Measurements from ENCODE around the gene LMO7. TPM values are rescaled to one million over a fixed set of nuclear protein-coding genes. Genes with fewer than 3 reads are reported as not detected.
A peak's percentile ranks its signal among the peaks of the same experiment; 100 is the strongest.

LMO7 gene
- 18.4 TPM for polyA plus RNA-seq (2013, experiment 1 of 2)
- 19.0 TPM for polyA plus RNA-seq (2013, experiment 2 of 2)

- no peak within 1 kb of the TSS for H4K8ac ChIP-seq (ENCODE audit: low read depth, low read length)
- H3K56ac ChIP-seq (ENCODE audit: low read length), result peak within 1 kb of the TSS; percentile 90
- H2AK5ac ChIP-seq (ENCODE audit: low read length), result no peak within 1 kb of the TSS
- H3K27ac ChIP-seq (ENCODE audit: low read depth, low read length), result peak within 1 kb of the TSS; percentile 82
- H3K4me2 ChIP-seq (ENCODE audit: low read length), result peak within 1 kb of the TSS; percentile 75
- no peaks in the 10 kb centered on the region for H3K27me3 ChIP-seq (ENCODE audit: insufficient read depth, low read length, poor library complexity)
- H2BK5ac ChIP-seq (ENCODE audit: low read length), result no peak within 1 kb of the TSS
- peak within 1 kb of the TSS; percentile 52 for H2BK120ac ChIP-seq (ENCODE audit: low read depth, low read length)
- H3K36me3 ChIP-seq (ENCODE audit: control insufficient read depth, insufficient read depth, low read length), result no peaks in the 10 kb centered on the region
- H3K79me2 ChIP-seq (ENCODE audit: control insufficient read depth, insufficient read depth, low read length), result no peaks in the 10 kb centered on the region
- H3K4me1 ChIP-seq (ENCODE audit: control insufficient read depth, low read depth, low read length), result peaks cover 2% of the 10 kb centered on the region
- no CpG with 5 or more reads among the region's 76 CpGs for WGBS (ENCODE audit: extremely low coverage, insufficient coverage, low lambda C conversion rate)
- peak within 1 kb of the TSS; percentile 69 for H3K9ac ChIP-seq (ENCODE audit: low read length)
- H3K4ac ChIP-seq (ENCODE audit: low read depth, low read length), result peak within 1 kb of the TSS; percentile 88
- peak; percentile 89 for DNase-seq
- H3K18ac ChIP-seq (ENCODE audit: low read length), result peak within 1 kb of the TSS; percentile 12
- no peak within 1 kb of the TSS for H2BK15ac ChIP-seq (replicated peaks; ENCODE audit: low read depth)
- peak within 1 kb of the TSS; percentile 44 for H3K4me3 ChIP-seq (ENCODE audit: low read length)
- H4K5ac ChIP-seq (ENCODE audit: low read length), result no peak within 1 kb of the TSS
- H3K23ac ChIP-seq (ENCODE audit: low read length), result peak within 1 kb of the TSS; percentile 59
- H3K79me1 ChIP-seq (ENCODE audit: low read length), result no peaks in the 10 kb centered on the region
Observed at GRCh38 chr13:75635828-75636435, at the start of gene LMO7. Gene LMO7 (plus strand): TSS chr13:75636330. CDS start chr13:75636658, 328 bp downstream.

GRCh38 chr13:75587679-75588078, 48.5 kb upstream of the LMO7 start:
- Histone ChIP-seq H3K36me3 (ENCODE audit: control insufficient read depth, insufficient read depth, low read length) (no peaks in the 10 kb centered on the region), H3K4me3 (ENCODE audit: low read length) (no peak overlapping the region), H3K27ac (ENCODE audit: low read depth, low read length) (no peak overlapping the region), H3K27me3 (ENCODE audit: insufficient read depth, low read length, poor library complexity) (no peaks in the 10 kb centered on the region), H4K5ac (ENCODE audit: low read length) (no peak overlapping the region), H3K79me1 (ENCODE audit: low read length) (no peaks in the 10 kb centered on the region), H3K23ac (ENCODE audit: low read length) (no peak overlapping the region), H3K9ac (ENCODE audit: low read length) (no peak overlapping the region), H3K4me2 (ENCODE audit: low read length) (no peak overlapping the region), H4K8ac (ENCODE audit: low read depth, low read length) (no peak overlapping the region), H3K18ac (ENCODE audit: low read length) (no peak overlapping the region), H2BK120ac (ENCODE audit: low read depth, low read length) (no peak overlapping the region), H3K79me2 (ENCODE audit: control insufficient read depth, insufficient read depth, low read length) (no peaks in the 10 kb centered on the region), H2BK5ac (ENCODE audit: low read length) (no peak overlapping the region), H3K4me1 (ENCODE audit: control insufficient read depth, low read depth, low read length) (no peaks in the 10 kb centered on the region), H3K56ac (ENCODE audit: low read length) (no peak overlapping the region), H3K4ac (ENCODE audit: low read depth, low read length) (no peak overlapping the region), H2AK5ac (ENCODE audit: low read length) (no peak overlapping the region), H2BK15ac (replicated peaks; ENCODE audit: low read depth) (no peak overlapping the region)
- no CpG with 5 or more reads among the region's 1 CpG for WGBS (ENCODE audit: extremely low coverage, insufficient coverage, low lambda C conversion rate)
- peak; percentile 86 for DNase-seq

- no peak overlapping the region for H3K4me2 ChIP-seq (ENCODE audit: low read length)
- H2BK15ac ChIP-seq (replicated peaks; ENCODE audit: low read depth), result no peak overlapping the region
- no peaks in the 10 kb centered on the region for H3K4me1 ChIP-seq (ENCODE audit: control insufficient read depth, low read depth, low read length)
- no peak overlapping the region for H3K23ac ChIP-seq (ENCODE audit: low read length)
- no peak overlapping the region for H4K5ac ChIP-seq (ENCODE audit: low read length)
- H3K4ac ChIP-seq (ENCODE audit: low read depth, low read length), result no peak overlapping the region
- no peak overlapping the region for H3K18ac ChIP-seq (ENCODE audit: low read length)
- no peak overlapping the region for H2BK120ac ChIP-seq (ENCODE audit: low read depth, low read length)
- H3K79me1 ChIP-seq (ENCODE audit: low read length), result no peaks in the 10 kb centered on the region
- H3K27ac ChIP-seq (ENCODE audit: low read depth, low read length), result no peak overlapping the region
- no peak for DNase-seq
- no peak overlapping the region for H4K8ac ChIP-seq (ENCODE audit: low read depth, low read length)
- no peak overlapping the region for H3K56ac ChIP-seq (ENCODE audit: low read length)
- no peaks in the 10 kb centered on the region for H3K79me2 ChIP-seq (ENCODE audit: control insufficient read depth, insufficient read depth, low read length)
- H2BK5ac ChIP-seq (ENCODE audit: low read length), result no peak overlapping the region
- no peak overlapping the region for H3K4me3 ChIP-seq (ENCODE audit: low read length)
- no peak overlapping the region for H2AK5ac ChIP-seq (ENCODE audit: low read length)
- H3K36me3 ChIP-seq (ENCODE audit: control insufficient read depth, insufficient read depth, low read length), result no peaks in the 10 kb centered on the region
- H3K9ac ChIP-seq (ENCODE audit: low read length), result no peak overlapping the region
- H3K27me3 ChIP-seq (ENCODE audit: insufficient read depth, low read length, poor library complexity), result no peaks in the 10 kb centered on the region
- no CpG with 5 or more reads among the region's 1 CpG for WGBS (ENCODE audit: extremely low coverage, insufficient coverage, low lambda C conversion rate)
Observed at GRCh38 chr13:75596657-75597182, 39.4 kb upstream of the LMO7 start.

GRCh38 chr13:75600371-75600770, 35.8 kb upstream of the LMO7 start:
- H3K79me1 ChIP-seq (ENCODE audit: low read length), result no peaks in the 10 kb centered on the region
- no peak for DNase-seq
- no peak overlapping the region for H2BK15ac ChIP-seq (replicated peaks; ENCODE audit: low read depth)
- H3K27ac ChIP-seq (ENCODE audit: low read depth, low read length), result no peak overlapping the region
- H3K4ac ChIP-seq (ENCODE audit: low read depth, low read length), result no peak overlapping the region
- no peak overlapping the region for H2BK5ac ChIP-seq (ENCODE audit: low read length)
- H3K56ac ChIP-seq (ENCODE audit: low read length), result no peak overlapping the region
- no peak overlapping the region for H2BK120ac ChIP-seq (ENCODE audit: low read depth, low read length)
- H3K18ac ChIP-seq (ENCODE audit: low read length), result no peak overlapping the region
- no peaks in the 10 kb centered on the region for H3K4me1 ChIP-seq (ENCODE audit: control insufficient read depth, low read depth, low read length)
- no peak overlapping the region for H3K4me3 ChIP-seq (ENCODE audit: low read length)
- H3K27me3 ChIP-seq (ENCODE audit: insufficient read depth, low read length, poor library complexity), result no peaks in the 10 kb centered on the region
- H3K4me2 ChIP-seq (ENCODE audit: low read length), result no peak overlapping the region
- no CpG with 5 or more reads among the region's 4 CpGs for WGBS (ENCODE audit: extremely low coverage, insufficient coverage, low lambda C conversion rate)
- no peak overlapping the region for H2AK5ac ChIP-seq (ENCODE audit: low read length)
- no peak overlapping the region for H3K9ac ChIP-seq (ENCODE audit: low read length)
- H4K5ac ChIP-seq (ENCODE audit: low read length), result no peak overlapping the region
- H3K23ac ChIP-seq (ENCODE audit: low read length), result no peak overlapping the region
- no peak overlapping the region for H4K8ac ChIP-seq (ENCODE audit: low read depth, low read length)
- no peaks in the 10 kb centered on the region for H3K36me3 ChIP-seq (ENCODE audit: control insufficient read depth, insufficient read depth, low read length)
- no peaks in the 10 kb centered on the region for H3K79me2 ChIP-seq (ENCODE audit: control insufficient read depth, insufficient read depth, low read length)

GRCh38 chr13:75603038-75603437, 33.1 kb upstream of the LMO7 start:
- WGBS (ENCODE audit: extremely low coverage, insufficient coverage, low lambda C conversion rate), result no CpG with 5 or more reads among the region's 2 CpGs
- no peak for DNase-seq

GRCh38 chr13:75607447-75607846, 28.7 kb upstream of the LMO7 start:
- no peaks in the 10 kb centered on the region for H3K27me3 ChIP-seq (ENCODE audit: insufficient read depth, low read length, poor library complexity)
- H2BK5ac ChIP-seq (ENCODE audit: low read length), result no peak overlapping the region

More at GRCh38 chr13:75603038-75603437, 33.1 kb upstream of the LMO7 start:
- H3K23ac ChIP-seq (ENCODE audit: low read length), result no peak overlapping the region
- no peak overlapping the region for H4K8ac ChIP-seq (ENCODE audit: low read depth, low read length)
- no peak overlapping the region for H2BK15ac ChIP-seq (replicated peaks; ENCODE audit: low read depth)
- no peak overlapping the region for H3K56ac ChIP-seq (ENCODE audit: low read length)
- no peak overlapping the region for H3K9ac ChIP-seq (ENCODE audit: low read length)
- no peak overlapping the region for H3K18ac ChIP-seq (ENCODE audit: low read length)
- no peaks in the 10 kb centered on the region for H3K27me3 ChIP-seq (ENCODE audit: insufficient read depth, low read length, poor library complexity)
- H2BK120ac ChIP-seq (ENCODE audit: low read depth, low read length), result no peak overlapping the region
- H4K5ac ChIP-seq (ENCODE audit: low read length), result no peak overlapping the region
- H3K27ac ChIP-seq (ENCODE audit: low read depth, low read length), result no peak overlapping the region
- H3K79me2 ChIP-seq (ENCODE audit: control insufficient read depth, insufficient read depth, low read length), result no peaks in the 10 kb centered on the region
- no peaks in the 10 kb centered on the region for H3K36me3 ChIP-seq (ENCODE audit: control insufficient read depth, insufficient read depth, low read length)
- H2AK5ac ChIP-seq (ENCODE audit: low read length), result no peak overlapping the region
- H3K4me3 ChIP-seq (ENCODE audit: low read length), result no peak overlapping the region
- no peaks in the 10 kb centered on the region for H3K79me1 ChIP-seq (ENCODE audit: low read length)
- H2BK5ac ChIP-seq (ENCODE audit: low read length), result no peak overlapping the region
- H3K4ac ChIP-seq (ENCODE audit: low read depth, low read length), result no peak overlapping the region
- no peaks in the 10 kb centered on the region for H3K4me1 ChIP-seq (ENCODE audit: control insufficient read depth, low read depth, low read length)
- no peak overlapping the region for H3K4me2 ChIP-seq (ENCODE audit: low read length)

More at GRCh38 chr13:75607447-75607846, 28.7 kb upstream of the LMO7 start:
- no peak overlapping the region for H2AK5ac ChIP-seq (ENCODE audit: low read length)
- no peak overlapping the region for H4K5ac ChIP-seq (ENCODE audit: low read length)
- no peak overlapping the region for H2BK120ac ChIP-seq (ENCODE audit: low read depth, low read length)
- H3K4me3 ChIP-seq (ENCODE audit: low read length), result no peak overlapping the region
- no peak for DNase-seq
- no peak overlapping the region for H2BK15ac ChIP-seq (replicated peaks; ENCODE audit: low read depth)
- no CpG with 5 or more reads among the region's 2 CpGs for WGBS (ENCODE audit: extremely low coverage, insufficient coverage, low lambda C conversion rate)
- H3K79me1 ChIP-seq (ENCODE audit: low read length), result no peaks in the 10 kb centered on the region
- H3K4ac ChIP-seq (ENCODE audit: low read depth, low read length), result no peak overlapping the region
- H3K56ac ChIP-seq (ENCODE audit: low read length), result no peak overlapping the region
- H3K23ac ChIP-seq (ENCODE audit: low read length), result no peak overlapping the region
- H4K8ac ChIP-seq (ENCODE audit: low read depth, low read length), result no peak overlapping the region
- H3K4me2 ChIP-seq (ENCODE audit: low read length), result no peak overlapping the region
- no peaks in the 10 kb centered on the region for H3K79me2 ChIP-seq (ENCODE audit: control insufficient read depth, insufficient read depth, low read length)
- no peaks in the 10 kb centered on the region for H3K4me1 ChIP-seq (ENCODE audit: control insufficient read depth, low read depth, low read length)
- no peak overlapping the region for H3K27ac ChIP-seq (ENCODE audit: low read depth, low read length)
- no peaks in the 10 kb centered on the region for H3K36me3 ChIP-seq (ENCODE audit: control insufficient read depth, insufficient read depth, low read length)
- no peak overlapping the region for H3K9ac ChIP-seq (ENCODE audit: low read length)
- no peak overlapping the region for H3K18ac ChIP-seq (ENCODE audit: low read length)
